ENCODE measurements around the gene MFAP3L.
"Not testable (repeated sequence)": the region's sequence is repeated elsewhere in the genome, so short reads cannot be mapped to it uniquely, and the experiment has no call there.

The MFAP3L gene

GRCh38 chr4:169985881-169986280 is 40.3 kb downstream of the MFAP3L start:
- no peak for DNase-seq

- DNase-seq = no peak
Measured at GRCh38 chr4:169984745-169985144, 41.5 kb downstream of the MFAP3L start.

GRCh38 chr4:169984173-169984572 is 42.0 kb downstream of the MFAP3L start:
- no peak for DNase-seq

GRCh38 chr4:169976951-169977350 is 49.2 kb downstream of the MFAP3L start:
- no peak for DNase-seq

GRCh38 chr4:169975838-169976796 is 50.1 kb downstream of the MFAP3L start:
- DNase-seq = no peak

GRCh38 chr4:169975131-169975837 is 50.9 kb downstream of the MFAP3L start:
- DNase-seq = no peak

GRCh38 chr4:169971456-169972015 is 54.7 kb downstream of the MFAP3L start:
- DNase-seq = no peak

- DNase-seq = no peak
Measured at GRCh38 chr4:169968999-169969398, 57.2 kb downstream of the MFAP3L start.

- DNase-seq = no peak
Measured at GRCh38 chr4:169963998-169964397, 62.2 kb downstream of the MFAP3L start.

GRCh38 chr4:169959254-169959653 is 66.9 kb downstream of the MFAP3L start:
- no peak for DNase-seq

- no peak for DNase-seq
Measured at GRCh38 chr4:169958629-169959028, 67.6 kb downstream of the MFAP3L start.

- no peak for DNase-seq
Measured at GRCh38 chr4:169957785-169958184, 68.4 kb downstream of the MFAP3L start.

- no peak for DNase-seq
Measured at GRCh38 chr4:169956091-169956843, 69.9 kb downstream of the MFAP3L start.

GRCh38 chr4:169955521-169955920 is 70.7 kb downstream of the MFAP3L start:
- no peak for DNase-seq

- no peak for DNase-seq
Measured at GRCh38 chr4:169952236-169953002, 73.8 kb downstream of the MFAP3L start.

GRCh38 chr4:169948271-169948670 is 77.9 kb downstream of the MFAP3L start:
- no peak for DNase-seq

GRCh38 chr4:169945636-169946035 is 80.6 kb downstream of the MFAP3L start:
- no peak for DNase-seq

- not testable (repeated sequence) for DNase-seq
Measured at GRCh38 chr4:169943601-169944000, 82.6 kb downstream of the MFAP3L start.

- DNase-seq = no peak
Measured at GRCh38 chr4:169941141-169941540, 85.1 kb downstream of the MFAP3L start.

- no peak for DNase-seq
Measured at GRCh38 chr4:169940460-169940859, 85.7 kb downstream of the MFAP3L start.
